Measurements from ENCODE around the gene WNT6. TPM values are rescaled to one million over a fixed set of nuclear protein-coding genes. Genes with fewer than 3 reads are reported as not detected.

WNT6 gene
- total and polyA plus RNA-seq, 2 of the 8 experiments (the other 6 are each of a cell fraction or from before 2014, with no cell fraction given): not detected

- Histone ChIP-seq H4K91ac (replicated peaks; ENCODE audit: insufficient read length, low read length) (no peak overlapping the region), H3K23ac (ENCODE audit: insufficient read length) (no peak overlapping the region), H3K27me3 (replicated peaks in 1 of 4; ENCODE audit: control insufficient read depth in 3 of 4, extremely low read depth in 1 of 4, insufficient read depth in 3 of 4, low read length in 3 of 4) (peaks cover 80 to 95% (median 92%) of the 10 kb centered on the region in 4 experiments), H3K14ac (ENCODE audit: insufficient read length) (no peak overlapping the region), H3K56ac (replicated peaks; ENCODE audit: insufficient read length, low read depth, low read length) (no peak overlapping the region), H2BK12ac (ENCODE audit: low read depth, low read length) (peak overlapping the region; percentile 60; the same call in 1 of the 2 replicates), H2BK5ac (ENCODE audit: low read depth, low read length) (no peak overlapping the region), H3K9me3 (ENCODE audit: insufficient read depth in 2 of 2, low read depth in 1 of 2, low read length in 1 of 2) (no peaks in the 10 kb centered on the region; a peak in 1 of 4 replicates), H3K4me3 (ENCODE audit: extremely low read depth in 1 of 4, insufficient read depth in 2 of 4, low read depth in 3 of 4, low read length in 4 of 4) (peak overlapping the region in 3 of 4 experiments; percentile 26 to 55 (median 32); a peak in 5 of 8 replicates), H3K18ac (ENCODE audit: extremely low read depth, low read length) (peak overlapping the region; percentile 19; the same call in 1 of the 2 replicates), H3K4me2 (ENCODE audit: insufficient read depth in 1 of 2, low read depth in 2 of 2, low read length in 2 of 2) (peak overlapping the region; percentile 42 to 70), H4K20me1 (replicated peaks in 1 of 2; ENCODE audit: control insufficient read depth in 1 of 2, insufficient read depth in 2 of 2, low read length in 2 of 2) (peaks cover 12 to 15% of the 10 kb centered on the region in 2 experiments), H4K8ac (ENCODE audit: extremely low read depth, insufficient read depth, low read length) (no peak overlapping the region), H3K9ac (replicated peaks in 1 of 4; ENCODE audit: extremely low read depth in 1 of 4, low read depth in 3 of 4, low read length in 3 of 4) (no peak overlapping the region; a peak in 1 of 7 replicates), H3K79me2 (ENCODE audit: control insufficient read depth in 1 of 2, insufficient read depth in 2 of 2, low read length in 2 of 2) (no peaks in the 10 kb centered on the region), H3K79me1 (ENCODE audit: low read depth, low read length) (no peaks in the 10 kb centered on the region), H3K4ac (replicated peaks; ENCODE audit: insufficient read length, low read depth, low read length) (no peak overlapping the region), H3K23me2 (ENCODE audit: low read depth, low read length) (peaks cover 6% of the 10 kb centered on the region; the same call in 1 of the 2 replicates), H2AK5ac (ENCODE audit: low read depth, low read length) (no peak overlapping the region), H2AFZ (ENCODE audit: low read length) (peak overlapping the region; percentile 73; the same call in 1 of the 2 replicates), H2BK20ac (ENCODE audit: low read length) (no peak overlapping the region), H2BK15ac (ENCODE audit: low read length) (no peak overlapping the region; the same call in 1 of the 2 replicates), H3K36me3 (ENCODE audit: control insufficient read depth in 2 of 4, insufficient read depth in 4 of 4, low read length in 3 of 4) (no peaks in the 10 kb centered on the region), H3K4me1 (replicated peaks in 1 of 4; ENCODE audit: control insufficient read depth in 3 of 4, insufficient read depth in 4 of 4, low read length in 3 of 4) (peaks cover 3 to 46% (median 17%) of the 10 kb centered on the region in 4 experiments), H2BK120ac (replicated peaks; ENCODE audit: low read depth, low read length) (no peak overlapping the region), H3K27ac (ENCODE audit: low read depth, low read length) (no peak overlapping the region), H4K5ac (ENCODE audit: insufficient read length, low read depth, low read length) (no peak overlapping the region)
- WGBS, 2 experiments (ENCODE audit: extremely low coverage in 1 of 2, insufficient coverage in 1 of 2, insufficient read length in 1 of 2, insufficient replicate concordance in 2 of 2, low coverage in 1 of 2, low lambda C conversion rate in 2 of 2, missing lambda C conversion rate in 1 of 2): 4% methylated on average over 51 of the region's 72 CpGs; no CpG with 5 or more reads in 1 of the 2 experiments
- FAIRE-seq (no peak), DNase-seq (ENCODE audit: low read depth in 1 of 2, low spot score in 2 of 2) (peak in 1 of 2 experiments; percentile 82)
- POLR2A ChIA-PET (ENCODE audit: partially characterized antibody): interaction anchor here (1.2 to 1.7 kb wide), 3 partner anchors 11 to 21 kb away, joined by 3 to 6 read pairs (median 4); no protein-coding TSS in a partner anchor
- CTCF ChIA-PET (ENCODE audit: partially characterized antibody): interaction anchor here (0.9 to 17.9 kb wide), 19 partner anchors 10 to 110 kb away, joined by 3 to 783 read pairs (median 6); partner anchors contain the start of genes WNT10A and WNT6
- peak in 2 of 3 experiments; percentile 43 to 62; a peak in 2 of 4 replicates for TF ChIP-seq CTCF (IDR thresholded peaks at IDR 0.05; ENCODE audit: control extremely low read depth in 1 of 3, insufficient read depth in 1 of 3, low read depth in 1 of 3, low read length in 3 of 3)
- peak in 1 of 2 experiments; percentile 9; a peak in 1 of 4 replicates for TF ChIP-seq RAD21 (IDR thresholded peaks at IDR 0.05 in 1 of 2, conservative IDR thresholded peaks at IDR 0.05 in 1 of 2; ENCODE audit: low read depth in 2 of 2, low read length in 2 of 2)
- TF ChIP-seq KDM4A (IDR thresholded peaks at IDR 0.05; ENCODE audit: low read depth, low read length, severe bottlenecking): peak; percentile 74
- TF ChIP-seq E2F6 (IDR thresholded peaks at IDR 0.05): peak; percentile 53
- peak; percentile 100 for TF ChIP-seq SUZ12 (IDR thresholded peaks at IDR 0.05; ENCODE audit: low read length)
- peak; percentile 98 for TF ChIP-seq EZH2 (IDR thresholded peaks at IDR 0.05; ENCODE audit: low read depth, low read length, severe bottlenecking)
- TF ChIP-seq ASH2L (IDR thresholded peaks at IDR 0.05; ENCODE audit: low read length): no peak
Observed at GRCh38 chr2:218892693-218893348, 33.2 kb downstream of the WNT6 start.
